ENCODE data around the gene CARS1.

Gene CARS1

DNA sequence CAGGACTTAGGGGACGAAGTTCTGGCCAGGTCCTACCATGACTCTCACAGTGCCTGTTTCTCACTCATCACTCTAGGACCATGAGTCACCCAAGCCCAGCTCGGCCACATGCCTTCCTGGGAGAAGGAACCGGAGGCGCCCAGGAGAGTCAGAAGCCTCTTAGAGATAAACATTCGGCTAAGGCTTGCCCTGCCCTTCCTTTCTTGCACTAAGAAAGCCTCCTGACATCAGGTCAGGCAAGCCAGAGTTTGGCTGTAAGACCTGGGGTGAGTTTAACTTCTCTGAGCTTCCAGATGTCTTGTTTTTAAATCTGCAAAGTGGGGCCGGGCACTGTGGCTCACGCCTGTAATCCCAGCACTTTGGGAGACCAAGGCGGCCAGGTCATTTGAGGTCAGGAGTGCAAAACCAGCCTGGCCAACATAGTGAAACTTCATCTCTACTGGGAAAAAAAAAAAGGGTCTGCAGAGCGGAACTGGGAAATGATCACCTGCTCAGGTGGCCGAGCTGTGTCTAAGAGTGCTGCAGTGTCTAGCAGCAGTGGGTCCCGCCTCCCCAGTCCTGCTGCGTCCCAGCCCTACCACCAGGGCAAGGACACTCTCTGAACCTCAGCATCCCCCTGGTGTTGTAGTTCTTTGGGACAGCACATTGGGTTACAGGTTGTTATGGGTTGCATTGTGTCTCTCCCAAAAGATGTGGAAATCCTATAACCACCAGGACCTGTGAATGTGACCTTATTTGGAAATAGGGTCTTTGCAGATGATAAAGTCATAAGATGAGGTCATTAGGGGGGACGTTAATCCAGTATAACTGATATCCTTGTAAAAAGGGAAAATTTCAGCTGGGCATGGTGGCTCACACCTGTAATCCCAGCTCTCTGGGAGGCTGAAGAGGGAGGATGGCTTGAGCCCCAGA, 1.8 kb upstream of the CARS1 start:
- DNase-seq: no peak

- peak; percentile 40 for DNase-seq
Measured at GRCh38 chr11:3056296-3057068, 741 bp downstream of the CARS1 start.

- DNase-seq: no peak
Measured at GRCh38 chr11:3055891-3056290, 1.3 kb downstream of the CARS1 start.

DNA sequence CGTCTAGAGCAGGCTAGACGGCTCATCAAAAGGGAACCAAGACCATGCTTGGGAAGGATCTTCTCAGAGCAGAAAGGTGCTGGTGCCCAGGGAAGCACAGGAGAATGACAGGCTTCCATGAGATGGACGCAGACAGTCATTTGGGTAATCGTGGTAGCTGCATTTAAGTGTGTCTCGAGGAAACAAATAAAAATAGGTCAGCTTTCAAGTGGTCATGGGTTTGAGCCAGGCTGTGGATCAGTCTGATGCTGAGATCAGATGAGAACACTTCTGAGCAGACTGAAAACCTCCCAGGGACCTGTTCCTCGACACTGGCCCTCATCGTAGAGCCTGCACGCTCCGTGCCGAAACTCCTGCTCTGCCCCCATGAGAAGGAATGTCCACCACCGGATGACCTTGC, 4.7 kb downstream of the CARS1 start:
- no peak for DNase-seq

DNA sequence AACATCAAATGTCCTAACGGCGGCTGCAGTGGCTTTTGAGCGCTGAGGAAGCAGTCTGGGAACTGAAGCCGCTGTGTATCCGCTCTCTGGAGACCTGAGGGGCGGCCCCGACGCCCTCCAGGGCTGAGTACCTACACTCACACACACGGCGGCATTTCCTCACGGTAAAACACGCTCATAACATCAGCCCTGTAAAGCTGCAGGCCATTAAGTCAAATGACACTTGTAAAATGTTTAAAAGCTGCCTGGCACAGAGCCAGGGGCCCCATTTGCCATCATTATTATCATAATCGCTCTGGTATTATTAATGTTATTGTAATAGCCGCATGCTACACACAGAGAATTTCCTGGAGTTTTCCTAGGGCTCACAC, 5.1 kb downstream of the CARS1 start:
- DNase-seq: no peak

DNA sequence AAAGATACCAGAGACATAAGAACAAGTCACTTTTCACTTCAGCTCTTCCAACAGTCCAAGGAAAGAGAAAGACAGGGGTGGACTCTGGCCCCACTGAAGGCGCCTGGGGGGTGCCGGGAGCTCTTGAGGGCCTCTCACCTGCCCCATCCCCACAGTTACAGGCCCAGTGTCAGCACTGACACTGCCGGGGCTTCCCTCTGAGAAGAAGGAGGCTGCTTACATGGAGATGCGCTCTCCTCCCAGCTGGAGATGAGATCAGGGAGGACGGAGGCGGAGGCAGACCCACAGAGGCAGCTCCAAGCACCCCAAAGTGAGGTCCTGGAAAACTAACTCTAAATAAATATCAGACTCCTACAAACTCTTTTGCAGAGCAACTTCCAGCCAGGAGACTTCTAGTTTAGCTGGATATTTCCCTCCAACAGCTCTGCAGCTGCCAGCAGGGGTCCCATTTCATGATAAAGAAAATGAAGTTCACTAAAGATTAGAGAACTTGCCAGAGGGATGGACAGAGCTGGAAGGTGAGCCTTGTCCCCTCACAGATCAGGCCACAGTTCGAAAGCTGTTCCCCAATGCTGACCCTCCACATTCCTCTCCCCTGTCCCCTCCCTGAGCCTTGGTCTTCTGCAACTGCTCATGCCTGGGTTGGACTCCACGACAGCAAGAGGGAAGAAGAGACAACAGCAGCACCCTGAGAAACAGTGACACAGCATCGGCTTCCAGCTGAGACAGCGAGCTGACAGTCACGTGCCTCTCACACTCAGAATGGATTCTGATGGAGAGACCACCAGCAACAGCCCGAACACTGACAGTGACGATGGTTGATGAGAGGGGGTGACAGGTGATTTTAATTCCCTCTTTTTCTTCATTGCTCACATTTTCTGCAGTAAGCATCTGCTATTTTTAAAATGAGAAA, 5.8 kb downstream of the CARS1 start:
- DNase-seq: no peak

GRCh38 chr11:3050386-3051195, 6.6 kb downstream of the CARS1 start:
- no peak for DNase-seq

DNA sequence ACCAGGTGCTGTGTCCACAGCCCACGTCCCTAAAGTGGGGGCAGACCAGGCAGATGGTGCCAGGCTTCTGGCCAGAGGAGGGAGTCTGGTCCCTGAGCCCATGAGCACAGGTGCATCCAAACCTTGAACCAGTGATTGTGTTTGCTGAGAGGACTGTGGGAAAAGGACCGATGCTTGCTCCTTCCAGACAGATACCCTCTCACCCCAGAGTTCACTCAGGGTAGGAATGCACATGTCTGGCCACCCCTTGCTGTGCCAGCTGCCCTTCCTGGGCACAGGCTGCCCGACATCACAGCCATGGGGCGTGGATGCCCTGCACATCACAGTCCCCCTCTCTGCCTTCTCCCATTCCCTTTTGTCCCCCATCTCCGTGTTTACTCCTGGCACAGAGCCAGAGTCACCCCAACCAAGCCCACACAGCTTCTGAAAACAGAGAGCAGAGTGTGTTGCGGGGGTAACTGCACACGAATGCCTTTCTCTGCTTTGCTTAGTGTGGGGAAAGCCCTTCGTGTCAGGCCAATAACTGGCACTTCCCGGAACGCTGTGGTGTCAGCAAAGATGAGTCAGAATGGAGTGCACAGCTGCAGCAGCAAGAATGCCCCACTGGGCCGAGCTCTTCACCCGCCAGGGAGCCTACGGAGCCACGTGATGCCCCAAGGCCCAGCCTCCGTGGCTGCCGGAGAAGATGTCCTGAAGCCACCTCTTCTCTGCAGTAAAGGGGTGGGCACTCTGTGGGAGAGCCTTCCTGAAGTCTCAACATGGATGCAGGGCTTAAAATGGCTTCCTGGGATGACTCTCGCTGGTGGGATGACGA, 7.6 kb downstream of the CARS1 start:
- DNase-seq: peak; percentile 56

DNA sequence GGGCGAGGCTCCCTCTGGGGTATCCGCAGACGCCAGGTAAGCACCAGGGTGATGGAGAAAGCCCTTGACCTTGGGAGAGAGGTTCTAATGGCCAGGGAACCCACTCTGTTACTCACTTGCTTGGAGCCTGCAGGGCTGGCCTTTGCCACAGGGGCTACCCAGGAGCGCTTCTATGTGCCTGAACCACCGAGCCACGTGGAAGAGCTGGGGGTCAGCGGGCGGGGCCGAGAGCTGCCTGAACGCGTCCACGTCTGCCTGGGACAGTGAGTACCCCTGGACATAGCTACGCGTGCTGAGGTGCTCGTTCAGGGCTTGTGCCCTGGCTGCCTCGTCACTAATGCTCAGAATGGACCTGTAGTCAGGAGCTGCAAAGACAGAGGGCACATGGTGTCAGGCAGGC, 9.6 kb downstream of the CARS1 start:
- no peak for DNase-seq

GRCh38 chr11:3046641-3047040, 10.6 kb downstream of the CARS1 start:
- DNase-seq: no peak

GRCh38 chr11:3046190-3046589, 11.0 kb downstream of the CARS1 start:
- DNase-seq: no peak

GRCh38 chr11:3044915-3045314, 12.3 kb downstream of the CARS1 start:
- no peak for DNase-seq

DNA sequence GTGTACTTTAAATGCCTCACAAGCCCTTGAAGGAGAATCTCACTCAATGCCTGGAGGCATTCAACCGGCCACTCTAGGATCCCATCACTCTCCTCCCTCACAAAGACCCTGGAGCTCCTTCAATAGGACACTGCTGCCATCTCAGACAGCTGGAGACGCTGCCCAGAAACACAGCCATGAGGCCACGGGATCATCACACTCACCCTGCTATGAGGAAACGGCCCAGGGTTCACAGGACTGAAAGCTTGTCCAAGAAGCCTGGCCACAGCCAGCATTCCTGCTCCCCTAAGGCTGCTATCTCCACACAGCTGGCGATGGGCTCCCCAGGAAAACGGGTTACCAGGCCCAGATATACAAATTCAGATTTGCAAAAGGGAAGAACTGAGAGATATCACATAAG, 13.2 kb downstream of the CARS1 start:
- no peak for DNase-seq

DNA sequence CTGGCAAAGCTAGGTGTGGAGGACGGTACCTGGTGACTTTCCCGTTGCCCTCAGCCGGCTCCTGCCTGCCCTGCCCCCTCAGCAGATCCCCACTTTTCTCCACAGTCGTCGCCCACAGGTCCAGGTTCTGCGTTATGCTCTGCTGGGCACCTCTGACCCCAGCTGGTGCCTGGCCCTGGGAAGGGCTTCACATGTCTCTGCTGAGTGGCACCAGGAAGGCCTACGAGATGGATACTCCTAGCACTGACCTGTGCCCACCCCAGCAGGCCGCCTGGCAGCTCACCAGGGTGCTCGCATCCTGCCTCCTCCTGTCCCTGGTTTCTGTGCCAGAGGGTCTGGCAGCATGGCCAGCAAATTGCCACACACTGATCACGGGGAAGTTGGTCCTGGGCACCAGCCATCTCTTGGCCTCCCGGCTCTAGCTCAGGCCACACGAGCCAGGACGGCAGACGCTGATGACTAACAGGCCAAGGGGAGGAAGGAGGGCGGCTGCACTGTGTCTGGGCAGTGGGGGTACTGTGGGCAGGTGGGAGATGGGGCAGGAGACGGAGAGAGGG, 13.8 kb downstream of the CARS1 start:
- DNase-seq: no peak

GRCh38 chr11:3042496-3043314, 14.5 kb downstream of the CARS1 start:
- DNase-seq: no peak

- DNase-seq: no peak
Measured at GRCh38 chr11:3041699-3042441, 15.4 kb downstream of the CARS1 start.

DNA sequence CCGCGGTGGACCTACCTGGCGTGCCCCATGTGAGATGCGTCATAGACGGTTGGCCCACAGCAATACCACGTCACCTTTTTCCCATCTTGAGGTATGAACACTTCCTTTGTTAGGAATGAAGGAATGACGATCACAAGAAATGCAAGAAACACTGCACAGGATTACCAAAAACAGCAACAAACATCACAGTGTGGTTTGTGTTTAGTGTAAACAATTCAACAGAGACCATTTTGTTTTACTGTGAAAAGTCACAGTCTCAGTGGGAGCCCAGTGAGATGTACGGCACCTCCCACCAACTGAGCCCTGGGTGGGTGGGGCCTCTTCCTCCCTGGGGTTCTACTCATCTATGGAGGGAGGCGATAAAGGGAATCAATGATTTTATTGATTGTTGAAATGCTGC, 16.3 kb downstream of the CARS1 start:
- no peak for DNase-seq

GRCh38 chr11:3037945-3038271, 19.3 kb downstream of the CARS1 start:
- no peak for DNase-seq

All from stimulated activated CD4-positive, alpha-beta T cell treated with anti-CD3 and anti-CD28 coated beads, Interleukin-4, amount 100 ng/mL, for 1 hour (primary cell).